Activated T-helper 1 cell treated with Interleukin-2 at 50 U/mL for 16 hours (primary cell): Measurements from ENCODE around the gene MYO9A.
"Not testable (repeated sequence)": the region's sequence is repeated elsewhere in the genome, so short reads cannot be mapped to it uniquely, and the experiment has no call there.

Experiments
- DNase-seq: peaks from one replicate; pipeline ENCODE4 v3.0.0-alpha.2; 2020; ENCODE audit warnings: low read depth

The MYO9A gene

DNA sequence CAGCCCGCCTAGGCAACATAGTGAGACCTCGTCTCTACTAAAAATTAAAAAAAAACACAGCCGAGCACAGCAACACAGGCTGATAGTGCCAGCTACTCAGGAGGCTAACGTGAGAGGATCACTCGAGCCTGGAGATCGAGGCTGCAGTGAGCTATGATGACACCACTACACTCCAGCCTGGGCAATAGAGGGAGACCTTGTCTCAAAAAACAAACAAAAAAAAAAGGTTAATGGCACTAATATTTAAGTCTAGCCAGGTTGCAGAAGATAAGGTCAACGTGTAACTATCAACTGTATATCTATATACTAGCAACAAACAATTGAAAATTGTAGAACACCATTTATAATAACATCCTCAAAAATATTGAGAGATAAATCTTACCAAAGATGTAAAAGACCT, 75.1 kb downstream of the MYO9A start:
- DNase-seq = no peak

GRCh38 chr15:72042054-72042453, 75.9 kb downstream of the MYO9A start:
- DNase-seq = no peak

DNA sequence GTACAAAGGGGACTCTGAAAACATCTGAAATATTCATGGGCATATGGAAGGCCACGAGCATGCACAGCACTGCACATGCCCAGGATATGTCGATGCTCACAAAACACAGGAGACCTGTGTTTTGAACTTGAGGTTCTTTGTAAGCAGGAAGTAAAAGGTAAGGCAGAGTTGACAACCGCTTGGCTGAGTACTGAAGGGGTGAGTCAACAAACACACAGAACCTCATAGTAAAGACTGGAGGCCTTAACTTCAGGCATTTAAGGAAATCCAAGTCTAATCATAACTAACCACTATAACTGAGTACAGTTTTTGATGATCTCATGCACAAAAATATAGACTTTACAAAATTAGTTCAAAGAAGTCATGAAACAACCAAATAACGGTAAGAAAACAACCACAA, 80.6 kb downstream of the MYO9A start:
- no peak for DNase-seq

- DNase-seq = no peak
Observed at GRCh38 chr15:72034859-72035650, 82.9 kb downstream of the MYO9A start.

- no peak for DNase-seq
Observed at GRCh38 chr15:72034351-72034750, 83.6 kb downstream of the MYO9A start.

DNA sequence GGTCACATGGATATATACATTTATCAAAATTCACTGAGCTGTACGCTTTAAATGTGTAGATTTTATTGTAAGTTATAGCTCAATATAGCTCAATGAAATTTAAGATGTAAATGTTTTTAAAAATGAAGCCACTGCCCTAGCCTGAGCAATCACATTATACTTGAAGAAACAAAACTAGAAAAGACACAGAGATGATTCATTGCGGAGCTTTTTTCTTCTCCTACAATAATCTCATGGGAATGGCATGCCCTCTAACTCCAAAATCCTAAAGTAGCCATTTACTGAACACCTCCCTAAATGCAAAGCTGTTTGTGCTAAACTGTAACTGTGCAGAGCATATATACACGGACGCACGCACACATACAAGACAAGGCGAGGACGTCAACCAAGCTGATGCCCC, 84.2 kb downstream of the MYO9A start:
- DNase-seq = no peak

DNA sequence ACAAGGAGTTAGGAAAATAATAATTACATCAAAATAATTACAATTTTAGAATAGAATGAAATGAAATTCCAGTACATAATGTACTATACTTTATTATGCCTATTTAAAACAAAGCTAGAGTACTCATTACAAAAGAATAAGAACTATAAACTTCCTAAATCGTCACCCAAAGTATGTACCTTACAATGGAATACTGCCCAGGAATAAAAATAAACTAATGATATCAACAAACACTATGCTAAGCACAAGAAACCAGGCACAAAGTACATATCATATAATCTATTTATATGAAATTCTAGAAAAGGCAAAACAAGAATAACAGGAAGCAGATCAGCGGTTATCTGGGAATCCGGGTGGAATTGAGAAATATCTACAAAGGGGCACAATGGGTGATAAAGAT, 84.7 kb downstream of the MYO9A start:
- DNase-seq = no peak

DNA sequence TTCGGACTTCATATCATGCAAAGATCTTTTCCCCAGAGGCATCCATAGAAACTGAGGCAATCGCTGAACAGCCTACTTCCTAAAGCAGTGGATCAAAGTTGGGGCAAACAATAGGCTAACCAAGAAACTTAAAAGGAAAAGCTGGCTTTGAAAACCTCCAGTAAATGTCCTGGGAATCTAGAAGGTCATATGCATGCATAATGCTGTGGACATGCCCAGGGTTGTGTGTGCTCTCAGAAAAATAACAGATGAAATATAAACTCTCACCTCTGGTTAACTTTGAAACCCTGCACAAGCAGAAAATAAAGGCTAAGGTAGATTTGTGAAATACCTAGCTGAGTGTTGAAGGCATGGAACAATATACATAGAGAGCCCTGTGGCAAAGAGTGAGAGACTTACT, 96.3 kb downstream of the MYO9A start:
- DNase-seq = no peak

DNA sequence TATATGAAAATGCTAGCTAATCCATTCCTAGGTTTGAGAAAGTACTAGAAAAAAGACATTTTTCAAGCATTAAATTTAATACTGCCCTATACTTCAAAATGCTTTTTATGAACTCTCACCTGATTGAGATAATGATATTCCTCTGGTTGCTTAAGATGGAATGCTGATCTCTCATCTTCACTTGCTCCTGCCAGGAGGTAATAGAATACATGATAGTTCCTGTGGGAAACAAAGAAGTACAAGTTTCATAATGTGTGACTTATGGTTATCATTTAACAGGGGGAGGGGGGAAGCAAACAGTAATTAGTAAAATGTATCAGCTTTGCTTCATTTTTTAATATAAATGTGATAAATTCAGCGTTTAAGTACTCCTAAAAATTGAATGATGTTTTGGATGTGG, 97.2 kb downstream of the MYO9A start:
- DNase-seq = no peak

GRCh38 chr15:72014555-72014954, 103.4 kb downstream of the MYO9A start:
- not testable (repeated sequence) for DNase-seq

- no peak for DNase-seq
Observed at GRCh38 chr15:72013703-72014102, 104.2 kb downstream of the MYO9A start.

DNA sequence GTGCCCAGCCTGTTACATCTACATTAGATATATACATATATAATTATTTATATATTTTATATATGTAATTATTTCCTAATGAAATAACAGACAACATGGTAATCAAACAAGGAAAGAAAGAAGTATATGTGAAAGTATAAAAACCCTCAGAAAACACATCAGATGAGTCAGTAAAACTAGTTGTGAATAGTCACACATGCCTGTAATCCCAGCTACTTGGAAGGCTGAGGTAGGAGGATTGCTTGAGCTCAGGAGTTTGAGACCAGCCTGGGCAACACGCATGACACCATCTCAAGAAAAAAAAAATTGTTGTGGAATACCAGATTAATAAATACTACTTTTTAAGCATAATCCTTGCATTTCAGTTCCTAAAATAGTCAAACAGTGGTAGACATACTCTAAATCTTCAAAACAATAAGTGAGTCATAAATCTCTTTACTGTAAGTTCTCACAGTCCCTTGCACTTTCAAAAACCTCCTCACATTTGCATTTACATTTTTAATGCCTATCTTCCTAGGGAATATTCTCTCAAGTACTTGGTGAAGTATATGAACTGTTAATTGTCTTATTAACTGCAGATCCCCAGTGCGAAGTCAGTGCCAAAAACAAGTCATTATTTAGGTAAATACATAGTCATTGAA, 106.5 kb downstream of the MYO9A start:
- DNase-seq = no peak

DNA sequence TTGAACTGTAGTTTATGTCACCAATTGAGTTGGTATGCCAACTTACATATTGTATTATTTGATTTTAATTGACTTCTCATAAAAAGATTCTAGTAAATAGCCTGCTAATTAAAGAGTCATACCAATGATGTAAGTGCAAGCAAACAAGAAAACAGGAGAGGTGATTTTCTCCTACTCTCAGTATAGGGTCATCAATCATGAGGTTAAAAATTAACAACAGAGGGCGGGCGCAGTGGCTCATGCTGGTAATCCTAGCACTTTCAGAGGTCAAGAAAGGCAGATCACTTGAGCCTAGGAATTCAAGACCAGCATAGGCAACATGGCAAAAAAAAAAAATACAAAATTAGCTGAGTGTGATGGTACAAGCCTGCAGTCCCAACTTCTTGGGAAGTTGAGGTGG, 108.7 kb downstream of the MYO9A start:
- no peak for DNase-seq

- DNase-seq = no peak
Observed at GRCh38 chr15:72006382-72006781, 111.6 kb downstream of the MYO9A start.

DNA sequence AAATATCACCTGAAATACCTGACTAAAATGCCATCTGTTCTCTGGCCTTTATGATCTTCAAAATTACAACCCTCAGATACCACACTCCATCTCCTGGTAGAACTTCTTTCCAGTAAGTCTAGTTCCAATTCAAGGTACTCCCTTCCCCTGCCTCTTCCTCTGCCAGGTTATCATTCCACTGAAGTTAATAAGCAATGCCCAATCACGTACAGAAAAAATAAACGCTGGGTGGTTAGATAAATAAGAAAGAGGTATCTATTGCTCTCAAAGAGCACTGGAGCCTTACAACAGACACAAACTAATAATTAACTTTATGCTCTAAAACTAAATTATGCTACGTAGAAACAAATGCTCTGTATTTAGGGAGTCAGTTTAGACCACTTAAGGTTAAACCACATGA, 112.5 kb downstream of the MYO9A start:
- DNase-seq = no peak

DNA sequence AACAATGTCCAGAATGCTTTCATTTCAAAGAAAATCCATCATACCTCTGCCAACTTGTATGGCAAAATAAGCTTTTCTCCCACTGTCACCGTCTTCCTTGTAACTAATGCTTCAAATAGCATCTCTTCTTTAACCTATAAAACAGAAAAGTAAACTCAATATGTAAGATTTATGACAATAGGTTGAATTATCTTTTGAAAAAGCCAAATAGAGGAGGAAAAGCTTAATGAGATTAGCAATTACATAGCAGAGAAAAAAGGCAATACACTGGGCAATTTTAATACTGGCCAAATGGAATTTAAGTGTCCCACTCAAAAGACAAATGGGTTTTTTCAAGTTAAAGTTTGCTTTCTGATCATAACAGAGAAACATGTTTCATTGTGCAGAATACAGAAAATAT, 118.1 kb downstream of the MYO9A start:
- no peak for DNase-seq

DNA sequence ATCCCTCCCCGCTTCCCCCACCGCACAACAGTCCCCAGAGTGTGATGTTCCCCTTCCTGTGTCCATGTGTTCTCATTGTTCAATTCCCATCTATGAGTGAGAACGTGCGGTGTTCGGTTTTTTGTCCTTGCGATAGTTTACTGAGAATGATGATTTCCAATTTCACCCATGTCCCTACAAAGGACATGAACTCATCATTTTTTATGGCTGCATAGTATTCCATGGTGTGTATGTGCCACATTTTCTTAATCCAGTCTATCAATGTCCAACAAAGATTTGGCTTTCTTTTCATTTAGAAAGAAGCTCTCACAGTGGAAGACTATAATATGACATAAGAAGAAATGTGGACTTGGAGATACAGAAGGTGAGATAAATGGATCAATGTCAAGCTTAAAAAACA, 119.2 kb downstream of the MYO9A start:
- DNase-seq = not testable (repeated sequence)

GRCh38 chr15:71997691-71998090, 120.3 kb downstream of the MYO9A start:
- no peak for DNase-seq

DNA sequence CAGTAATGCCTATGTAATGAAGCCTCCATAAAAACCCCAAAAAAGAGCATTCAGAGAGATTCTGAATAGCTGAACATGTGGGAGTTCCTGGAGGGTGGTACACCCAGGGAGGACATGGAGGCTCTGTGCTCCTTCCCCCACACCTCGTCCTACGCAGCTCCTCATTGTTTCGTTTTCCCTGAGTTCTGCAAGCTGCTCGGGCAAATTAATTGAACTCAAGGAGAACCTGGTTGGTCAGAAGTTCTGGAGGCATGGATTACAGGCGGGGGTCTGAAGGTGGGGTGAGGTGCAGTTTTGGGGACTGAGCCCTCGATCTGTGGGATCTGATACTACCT, 142.2 kb downstream of the MYO9A start:
- DNase-seq = no peak

DNA sequence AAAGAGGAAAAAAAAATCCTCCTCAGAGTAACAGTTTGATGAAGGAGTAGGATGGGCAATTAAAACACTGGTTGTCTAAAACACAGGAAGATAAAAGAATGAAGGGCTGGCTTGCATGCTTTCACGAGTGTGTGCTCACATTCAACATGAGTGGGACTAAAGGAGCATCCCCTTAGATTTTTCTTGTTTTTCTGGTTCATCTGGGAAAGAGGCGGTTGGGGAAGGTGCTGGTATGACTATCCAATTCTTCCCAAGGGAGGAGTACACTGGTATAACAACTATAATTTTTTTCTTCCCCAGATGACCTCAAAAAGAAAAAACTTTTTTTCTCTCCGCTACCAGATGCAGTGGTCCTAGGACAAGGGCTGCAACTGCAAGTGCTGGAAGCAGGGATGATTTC, 143.7 kb downstream of the MYO9A start:
- no peak for DNase-seq

- DNase-seq = no peak
Observed at GRCh38 chr15:71973366-71973765, 144.6 kb downstream of the MYO9A start.

GRCh38 chr15:71971905-71972304, 146.0 kb downstream of the MYO9A start:
- DNase-seq = no peak

DNA sequence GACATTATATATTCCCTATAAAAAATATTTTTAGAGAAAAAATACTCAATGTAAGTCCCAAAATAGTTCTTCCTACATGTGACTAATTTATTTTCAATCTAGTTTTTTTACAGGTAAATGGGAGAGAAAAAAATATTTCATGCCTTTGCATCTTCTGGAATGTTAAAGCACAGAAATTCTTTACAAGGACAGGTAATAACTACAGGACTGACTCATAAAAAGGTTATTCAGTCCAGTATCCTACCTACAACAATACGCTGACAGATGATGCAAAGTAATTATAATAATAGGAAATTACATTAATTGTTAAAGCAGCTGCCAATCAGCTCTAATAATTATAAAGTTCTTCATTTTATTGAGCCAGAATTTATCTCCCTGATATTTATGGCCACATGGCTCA, 147.5 kb downstream of the MYO9A start:
- DNase-seq = no peak

GRCh38 chr15:71962537-71962936, 155.4 kb downstream of the MYO9A start:
- DNase-seq = no peak
